GM12873 (cell line): ENCODE measurements around the gene HEY2.

ENCODE experiments used
- CTCF ChIP-seq: IDR thresholded peaks from 2 replicates; pipeline ENCODE4 v1.5.1; 2012; ENCODE audit warnings: low read depth, mild to moderate bottlenecking, moderate library complexity, low read length, control low read depth; ENCODE audit not compliant: insufficient read depth; ENCODE audit errors: missing control alignments

Gene HEY2

DNA sequence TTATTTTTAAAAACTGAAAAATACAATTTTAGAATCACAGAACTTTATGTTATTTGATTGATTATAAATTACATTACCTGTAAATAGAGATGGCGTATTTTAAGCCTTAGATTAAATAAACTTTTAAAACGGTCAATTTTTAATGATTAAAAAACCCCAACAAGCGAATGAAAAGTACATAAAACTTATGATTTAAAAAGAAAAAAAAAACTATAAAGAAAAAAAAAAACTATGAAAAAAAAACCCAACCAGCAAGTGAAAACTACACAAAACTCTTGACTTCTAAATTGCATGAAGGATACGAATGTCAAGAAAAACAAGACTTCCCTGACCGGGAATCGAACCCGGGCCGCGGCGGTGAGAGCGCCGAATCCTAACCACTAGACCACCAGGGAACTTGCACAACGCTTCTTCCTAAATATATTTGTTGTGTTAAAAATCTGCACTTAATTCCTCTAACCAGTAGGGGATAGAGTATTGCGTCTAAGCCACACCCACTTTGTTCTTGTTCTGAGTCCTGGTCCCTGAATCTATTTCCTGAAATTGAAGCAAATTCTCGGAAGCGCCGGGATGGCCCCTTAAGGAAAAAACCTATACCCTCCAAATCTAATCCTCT lies 30.6 kb downstream of the HEY2 start:
- TF ChIP-seq CTCF: peak; percentile 22

GRCh38 chr6:125780540-125781313 lies 31.3 kb downstream of the HEY2 start:
- TF ChIP-seq CTCF: no peak

DNA sequence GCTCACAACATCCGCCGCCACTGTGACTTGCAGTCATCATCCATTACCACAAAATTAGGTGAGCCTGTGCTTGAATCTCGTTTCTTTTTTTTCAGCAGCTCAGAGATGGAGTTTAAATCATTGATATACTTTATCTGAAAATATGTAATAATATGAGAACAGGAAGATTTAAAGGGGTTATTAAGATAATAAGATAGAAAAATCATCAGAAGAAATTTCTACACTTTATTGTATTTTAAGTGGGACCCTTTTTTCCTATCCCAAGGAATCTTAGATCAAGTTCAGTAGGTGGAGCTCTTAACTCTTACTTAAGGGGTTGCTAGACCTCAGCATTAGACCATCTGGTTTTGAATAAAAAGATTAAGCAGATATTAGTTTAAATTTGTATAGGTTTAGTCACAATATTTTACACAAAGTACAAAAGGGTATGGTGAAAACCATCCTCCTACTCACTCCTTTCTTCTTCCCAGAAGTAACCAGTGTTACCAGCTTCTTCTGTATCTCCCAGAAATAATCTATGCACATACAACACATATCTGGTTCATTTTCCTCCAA lies 32.0 kb downstream of the HEY2 start:
- no peak for TF ChIP-seq CTCF

GRCh38 chr6:125784365-125784764 lies 34.9 kb downstream of the HEY2 start:
- TF ChIP-seq CTCF: no peak

GRCh38 chr6:125787791-125788190 lies 38.4 kb downstream of the HEY2 start:
- peak; percentile 47 for TF ChIP-seq CTCF

DNA sequence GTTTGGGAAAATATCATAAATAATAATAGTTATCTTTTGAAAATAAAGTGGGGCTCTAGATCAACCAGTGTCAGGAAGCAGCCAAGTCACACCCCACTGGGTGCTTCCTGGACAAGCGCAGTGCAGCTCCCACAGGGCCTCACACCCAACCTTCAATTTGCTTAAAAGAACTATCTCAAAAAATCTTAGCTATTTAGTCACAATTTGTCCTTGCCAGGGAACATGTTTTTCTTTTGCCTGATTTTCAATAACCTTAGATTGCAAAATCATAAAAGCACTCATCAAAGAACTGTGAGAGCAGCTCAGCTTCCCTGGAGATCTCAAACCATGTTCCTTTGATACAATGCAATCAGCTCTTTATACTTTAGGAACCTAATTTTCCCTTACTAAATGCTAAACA lies 39.7 kb downstream of the HEY2 start:
- TF ChIP-seq CTCF: no peak

GRCh38 chr6:125789576-125790357 lies 40.3 kb downstream of the HEY2 start:
- no peak for TF ChIP-seq CTCF
